ENCODE results near the gene KLKB1. TPM values are rescaled to one million over a fixed set of nuclear protein-coding genes. Genes with fewer than 3 reads are reported as not detected.

KLKB1 gene
- total RNA-seq, 1 experiment from 2014 or later = not detected

- H3K4me1 ChIP-seq (ENCODE audit: control insufficient read depth, insufficient read depth, low read length) = no peaks in the 10 kb centered on the region
- ChIA-PET POLR2A (no interaction called here), CTCF (no interaction called here)
- H3K27ac ChIP-seq (ENCODE audit: low read length) = no peak overlapping the region
- H3K27me3 ChIP-seq (ENCODE audit: control insufficient read depth, insufficient read depth, low read length) = no peaks in the 10 kb centered on the region
- no peak for DNase-seq (ENCODE audit: low read depth, low spot score)
- no peaks in the 10 kb centered on the region for H3K9me3 ChIP-seq (ENCODE audit: control insufficient read depth, insufficient read depth, low read depth, low read length)
- BruUV-seq (replicated peaks) = no TSS peak
- no peak overlapping the region for H3K4me3 ChIP-seq (ENCODE audit: low read depth in 2 of 2, low read length in 2 of 2)
- intact Hi-C loops (cut with micrococcal nuclease; ENCODE audit: unreplicated experiment) (no loop called here), in situ Hi-C loops (cut with HindIII; ENCODE audit: low pct_unique_long_range_greater_than_20kb, low sequenced_read_pairs) (no loop called here)
- H3K36me3 ChIP-seq (ENCODE audit: control insufficient read depth, insufficient read depth, low read length) = no peaks in the 10 kb centered on the region
- ATAC-seq = no peak
- TF ChIP-seq POLR2AphosphoS5 (IDR thresholded peaks at IDR 0.05; ENCODE audit: low read depth, low read length) (no peak), REST (IDR thresholded peaks at IDR 0.05; ENCODE audit: insufficient read depth in 1 of 2, low read depth in 2 of 2, low read length in 1 of 2) (no peak), SIN3A (IDR thresholded peaks at IDR 0.05; ENCODE audit: borderline replicate concordance, insufficient read depth, low read depth, low read length) (no peak), TCF7L2 (IDR thresholded peaks at IDR 0.05; ENCODE audit: low read depth, low read length) (no peak)
- TF ChIP-seq, protein P1, sequence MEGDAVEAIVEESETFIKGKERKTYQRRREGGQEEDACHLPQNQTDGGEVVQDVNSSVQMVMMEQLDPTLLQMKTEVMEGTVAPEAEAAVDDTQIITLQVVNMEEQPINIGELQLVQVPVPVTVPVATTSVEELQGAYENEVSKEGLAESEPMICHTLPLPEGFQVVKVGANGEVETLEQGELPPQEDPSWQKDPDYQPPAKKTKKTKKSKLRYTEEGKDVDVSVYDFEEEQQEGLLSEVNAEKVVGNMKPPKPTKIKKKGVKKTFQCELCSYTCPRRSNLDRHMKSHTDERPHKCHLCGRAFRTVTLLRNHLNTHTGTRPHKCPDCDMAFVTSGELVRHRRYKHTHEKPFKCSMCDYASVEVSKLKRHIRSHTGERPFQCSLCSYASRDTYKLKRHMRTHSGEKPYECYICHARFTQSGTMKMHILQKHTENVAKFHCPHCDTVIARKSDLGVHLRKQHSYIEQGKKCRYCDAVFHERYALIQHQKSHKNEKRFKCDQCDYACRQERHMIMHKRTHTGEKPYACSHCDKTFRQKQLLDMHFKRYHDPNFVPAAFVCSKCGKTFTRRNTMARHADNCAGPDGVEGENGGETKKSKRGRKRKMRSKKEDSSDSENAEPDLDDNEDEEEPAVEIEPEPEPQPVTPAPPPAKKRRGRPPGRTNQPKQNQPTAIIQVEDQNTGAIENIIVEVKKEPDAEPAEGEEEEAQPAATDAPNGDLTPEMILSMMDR (IDR thresholded peaks at IDR 0.05) = no peak
Measured at GRCh38 chr4:186299291-186299690, 72.0 kb downstream of the KLKB1 start.

DNA sequence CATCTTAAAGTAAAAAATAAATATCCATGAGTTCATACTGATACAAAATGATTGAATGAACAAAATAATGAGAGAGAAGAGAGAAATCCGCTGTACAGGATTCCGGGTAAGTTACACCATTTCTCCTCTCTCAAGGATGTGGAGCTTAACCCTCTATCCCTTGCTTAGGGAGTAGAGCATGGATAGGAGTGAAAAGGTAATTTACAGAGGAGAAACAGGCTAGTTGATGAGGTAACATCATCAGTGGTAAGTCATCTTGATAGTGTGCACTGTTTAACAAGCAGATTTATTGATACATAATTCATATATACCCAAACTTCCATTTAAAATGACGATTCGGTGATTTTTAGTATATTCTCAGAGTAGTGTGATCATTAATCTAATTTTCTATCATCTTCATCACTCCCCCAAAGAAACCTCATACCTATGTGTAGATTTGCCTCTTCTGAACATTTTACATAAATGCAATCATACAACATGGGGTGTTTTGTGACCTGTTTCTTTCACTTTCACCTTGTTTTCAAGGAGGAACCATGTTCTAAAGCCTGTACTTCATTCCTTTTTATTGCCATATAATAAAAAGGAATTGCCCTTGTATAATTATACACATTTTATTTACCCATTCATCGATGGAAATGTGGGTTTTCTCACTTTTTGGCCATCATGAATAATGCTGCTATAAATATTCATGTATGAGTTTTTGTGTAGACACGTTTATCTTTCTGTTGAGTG, 73.5 kb downstream of the KLKB1 start:
- BruUV-seq (replicated peaks) = no TSS peak
- H3K4me1 ChIP-seq (ENCODE audit: control insufficient read depth, insufficient read depth, low read length) = no peaks in the 10 kb centered on the region
- no peaks in the 10 kb centered on the region for H3K36me3 ChIP-seq (ENCODE audit: control insufficient read depth, insufficient read depth, low read length)
- no peak overlapping the region for H3K4me3 ChIP-seq (ENCODE audit: low read depth in 2 of 2, low read length in 2 of 2)
- H3K27me3 ChIP-seq (ENCODE audit: control insufficient read depth, insufficient read depth, low read length) = no peaks in the 10 kb centered on the region
- intact Hi-C loops (cut with micrococcal nuclease; ENCODE audit: unreplicated experiment) = no loop called here
- H3K27ac ChIP-seq (ENCODE audit: low read length) = no peak overlapping the region
- ATAC-seq = no peak
- TF ChIP-seq TCF7L2 (IDR thresholded peaks at IDR 0.05; ENCODE audit: low read depth, low read length) (no peak), POLR2AphosphoS5 (IDR thresholded peaks at IDR 0.05; ENCODE audit: low read depth, low read length) (no peak), SIN3A (IDR thresholded peaks at IDR 0.05; ENCODE audit: borderline replicate concordance, insufficient read depth, low read depth, low read length) (no peak), REST (IDR thresholded peaks at IDR 0.05; ENCODE audit: insufficient read depth in 1 of 2, low read depth in 2 of 2, low read length in 1 of 2) (no peak)
- TF ChIP-seq, protein P1 (IDR thresholded peaks at IDR 0.05) = no peak
- H3K9me3 ChIP-seq (ENCODE audit: control insufficient read depth, insufficient read depth, low read depth, low read length) = no peaks in the 10 kb centered on the region
- no peak for DNase-seq (ENCODE audit: low read depth, low spot score)
- in situ Hi-C loops (cut with HindIII; ENCODE audit: low pct_unique_long_range_greater_than_20kb, low sequenced_read_pairs) = no loop called here
- CTCF ChIA-PET = interaction anchor here (0.6 kb wide), 1 partner anchor 253 kb away, joined by 3 read pairs; no protein-coding TSS in a partner anchor
- POLR2A ChIA-PET = no interaction called here

All from Panc1 (cell line).